ENCODE results near the gene GSTA1.
"Not testable (repeated sequence)": the region's sequence is repeated elsewhere in the genome, so short reads cannot be mapped to it uniquely, and the experiment has no call there.

GSTA1 gene

GRCh38 chr6:52803668-52804255, at the start of gene GSTA1:
Gene GSTA1, minus strand, starts transcription at chr6:52803816. Its CDS starts 4,549 bp downstream, at chr6:52799267.
- H3K4me2 ChIP-seq; H3K9ac ChIP-seq; H3K27me3 ChIP-seq; H3K36me3 ChIP-seq; H3K9me3 ChIP-seq (replicated peaks in 1 of 11); H3K4me3 ChIP-seq; H3K27ac ChIP-seq; H4K20me1 ChIP-seq; H3K4me1 ChIP-seq: not testable (repeated sequence)

GRCh38 chr6:52849137-52849536, 45.5 kb upstream of the GSTA1 start:
- H3K36me3 ChIP-seq, result no peaks in the 10 kb centered on the region
- H3K27me3 ChIP-seq, result no peaks in the 10 kb centered on the region
- H3K27ac ChIP-seq, result no peak overlapping the region
- no peak for TF ChIP-seq Cebpa-rat (IDR thresholded peaks at IDR 0.05)
- H3K4me2 ChIP-seq, result no peak overlapping the region
- H4K20me1 ChIP-seq, result no peaks in the 10 kb centered on the region
- H3K4me1 ChIP-seq, result no peaks in the 10 kb centered on the region
- H3K4me3 ChIP-seq, result no peak overlapping the region
- H3K9me3 ChIP-seq (replicated peaks in 1 of 11), result peaks cover 0 to 22% (median 13%) of the 10 kb centered on the region in 11 experiments; a peak in 18 of 22 replicates
- H3K9ac ChIP-seq, result no peak overlapping the region

- TF ChIP-seq Cebpa-rat (IDR thresholded peaks at IDR 0.05), result no peak
- H3K4me1 ChIP-seq, result no peaks in the 10 kb centered on the region
- no peak overlapping the region for H3K27ac ChIP-seq
- no peaks in the 10 kb centered on the region for H3K27me3 ChIP-seq
- no peak overlapping the region for H3K4me2 ChIP-seq
- no peaks in the 10 kb centered on the region for H4K20me1 ChIP-seq
- no peak overlapping the region for H3K4me3 ChIP-seq
- H3K9me3 ChIP-seq (replicated peaks in 1 of 11), result peaks cover 0 to 22% (median 13%) of the 10 kb centered on the region in 11 experiments; a peak in 18 of 22 replicates
- H3K36me3 ChIP-seq, result no peaks in the 10 kb centered on the region
- no peak overlapping the region for H3K9ac ChIP-seq
These were observed 42.4 kb upstream of the GSTA1 start for GRCh38 chr6:52846002-52846401.

DNA sequence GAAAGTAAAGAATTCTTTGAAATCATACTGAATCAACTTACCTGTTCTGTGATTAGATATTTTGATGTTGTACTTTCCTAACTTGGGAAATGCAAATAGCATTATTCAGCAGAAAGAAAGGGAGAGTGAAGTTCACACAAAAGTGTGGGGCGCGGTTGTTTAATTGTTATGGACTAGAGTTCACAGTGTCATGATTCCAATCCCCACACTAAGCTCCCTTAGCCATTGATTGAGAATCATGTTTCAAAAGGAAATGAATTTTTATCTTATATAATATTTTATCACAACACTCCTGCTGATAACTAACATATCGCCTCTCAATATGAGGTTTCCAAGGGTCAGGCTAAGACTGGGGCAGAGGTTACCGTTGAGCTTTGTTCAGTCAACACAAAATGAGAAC, 40.0 kb upstream of the GSTA1 start:
- H3K36me3 ChIP-seq, result no peaks in the 10 kb centered on the region

DNA sequence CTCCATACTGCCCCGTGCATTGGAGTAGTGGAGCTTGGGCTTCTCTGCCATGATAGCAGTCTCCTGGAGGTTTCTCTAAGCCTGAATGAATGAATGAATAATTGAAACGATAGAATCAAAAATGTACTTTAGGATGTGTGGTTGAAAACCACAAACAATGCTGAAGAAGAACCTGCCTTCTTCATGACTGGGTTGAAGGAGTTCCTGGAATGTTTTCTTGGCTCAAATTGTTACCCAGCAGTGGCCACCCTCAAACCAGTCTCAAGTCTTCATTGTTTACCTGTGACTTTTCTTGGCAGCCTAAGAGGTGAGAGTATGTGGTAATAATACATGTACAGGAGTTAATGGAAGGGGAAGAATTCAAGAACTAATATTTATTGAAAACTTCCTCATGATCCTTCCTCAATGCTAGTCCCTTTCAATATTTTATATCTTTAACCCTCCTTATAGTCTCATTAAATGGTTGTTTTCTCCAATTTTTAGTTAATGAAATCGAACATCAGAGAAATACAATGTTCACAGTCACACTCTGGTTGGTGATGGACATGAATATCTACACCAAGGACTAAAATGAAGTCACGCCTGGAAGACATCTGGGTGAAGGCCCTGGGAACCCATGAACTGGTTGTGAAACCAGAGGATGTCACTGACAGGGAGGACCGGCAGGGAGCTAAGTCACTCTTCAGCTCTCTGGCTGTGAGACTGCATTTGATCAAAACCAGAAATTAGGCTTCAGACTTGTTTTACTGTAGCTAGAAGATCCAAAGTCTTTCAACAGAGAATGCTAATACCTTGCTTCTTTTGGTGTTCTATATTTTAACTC, 37.4 kb upstream of the GSTA1 start, which contains the start of gene GSTA5:
GSTA5 (minus strand) TSS at position 51 of the 823 bp plus-strand sequence.
- Histone ChIP-seq H3K9ac (no peak within 1 kb of the TSS), H3K27ac (no peak within 1 kb of the TSS), H3K4me2 (no peak within 1 kb of the TSS), H3K9me3 (replicated peaks in 1 of 11) (no peaks in the 10 kb centered on the region), H3K4me3 (no peak within 1 kb of the TSS), H3K4me1 (no peaks in the 10 kb centered on the region), H3K36me3 (no peaks in the 10 kb centered on the region), H4K20me1 (no peaks in the 10 kb centered on the region), H3K27me3 (no peaks in the 10 kb centered on the region)
- TF ChIP-seq Cebpa-rat (IDR thresholded peaks at IDR 0.05), result no peak

More for the DNA sequence above, 40.0 kb upstream of the GSTA1 start:
- Histone ChIP-seq H3K9me3 (replicated peaks in 1 of 11) (peaks cover 0 to 14% (median 8%) of the 10 kb centered on the region in 11 experiments; a peak in 18 of 22 replicates), H3K4me3 (no peak overlapping the region), H3K4me2 (no peak overlapping the region), H3K27ac (no peak overlapping the region), H3K9ac (no peak overlapping the region), H3K27me3 (no peaks in the 10 kb centered on the region), H4K20me1 (no peaks in the 10 kb centered on the region), H3K4me1 (no peaks in the 10 kb centered on the region)
- TF ChIP-seq Cebpa-rat (IDR thresholded peaks at IDR 0.05), result no peak

DNA sequence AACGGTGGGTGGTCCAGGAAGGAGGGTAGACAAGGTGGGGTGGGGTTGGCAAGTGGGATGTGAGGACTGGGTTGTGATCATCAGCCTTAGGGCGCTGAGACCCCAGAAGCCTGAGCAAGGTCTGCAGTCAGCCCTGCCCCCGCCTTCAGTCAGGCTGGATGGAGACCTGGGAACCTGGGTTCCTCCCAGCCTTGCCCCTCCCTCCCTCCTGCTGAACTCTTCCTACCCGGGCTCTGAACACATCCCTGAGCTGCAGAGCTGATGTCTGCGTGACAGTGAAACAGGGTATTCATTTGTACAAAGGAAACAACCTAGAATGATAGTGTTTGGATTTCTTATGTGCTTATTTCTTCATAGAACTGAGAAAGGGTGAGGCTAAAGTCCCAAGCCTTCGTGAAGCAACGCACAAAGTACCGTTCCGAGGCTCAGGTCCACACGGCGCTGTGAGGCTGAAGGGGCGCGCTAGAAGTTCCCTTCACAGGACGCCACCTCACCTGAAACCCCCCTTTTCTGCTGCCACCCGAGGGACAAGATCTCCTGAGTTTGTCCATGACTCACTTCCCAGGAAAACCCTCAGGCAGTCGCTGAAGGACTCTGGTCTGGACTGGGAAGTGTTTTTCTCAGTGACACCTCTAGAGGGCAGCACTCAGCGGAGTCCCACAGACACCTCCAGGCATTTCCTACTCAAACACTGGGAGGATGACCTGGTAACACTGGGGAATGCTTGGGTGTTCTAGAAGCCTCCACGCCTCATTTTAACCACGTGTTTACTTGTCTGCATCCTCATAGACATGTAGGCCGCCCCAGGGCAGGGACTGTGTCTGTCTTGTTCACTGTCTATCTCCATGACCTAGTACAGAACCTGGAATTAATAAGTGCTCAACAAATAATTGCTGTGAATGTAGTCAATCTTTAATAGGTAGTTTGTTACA, 35.8 kb upstream of the GSTA1 start:
- Histone ChIP-seq H3K36me3 (no peaks in the 10 kb centered on the region), H3K27ac (no peak overlapping the region)

GRCh38 chr6:52834481-52834880, 30.9 kb upstream of the GSTA1 start:
- Histone ChIP-seq H4K20me1 (no peaks in the 10 kb centered on the region; a peak in 1 of 22 replicates), H3K9ac (no peak overlapping the region), H3K9me3 (replicated peaks in 1 of 11) (peaks cover 0 to 1% (median 0%) of the 10 kb centered on the region in 11 experiments; a peak in 1 of 22 replicates), H3K36me3 (no peaks in the 10 kb centered on the region), H3K4me3 (no peak overlapping the region), H3K27me3 (no peaks in the 10 kb centered on the region), H3K27ac (no peak overlapping the region), H3K4me1 (no peaks in the 10 kb centered on the region), H3K4me2 (no peak overlapping the region)
- no peak for TF ChIP-seq Cebpa-rat (IDR thresholded peaks at IDR 0.05)

More for the DNA sequence above, 35.8 kb upstream of the GSTA1 start:
- H3K27me3 ChIP-seq, result no peaks in the 10 kb centered on the region
- no peak overlapping the region for H3K4me2 ChIP-seq
- no peaks in the 10 kb centered on the region for H4K20me1 ChIP-seq
- H3K4me1 ChIP-seq, result no peaks in the 10 kb centered on the region
- no peak overlapping the region for H3K4me3 ChIP-seq
- TF ChIP-seq Cebpa-rat (IDR thresholded peaks at IDR 0.05), result no peak
- H3K9me3 ChIP-seq (replicated peaks in 1 of 11), result no peaks in the 10 kb centered on the region
- H3K9ac ChIP-seq, result no peak overlapping the region

DNA sequence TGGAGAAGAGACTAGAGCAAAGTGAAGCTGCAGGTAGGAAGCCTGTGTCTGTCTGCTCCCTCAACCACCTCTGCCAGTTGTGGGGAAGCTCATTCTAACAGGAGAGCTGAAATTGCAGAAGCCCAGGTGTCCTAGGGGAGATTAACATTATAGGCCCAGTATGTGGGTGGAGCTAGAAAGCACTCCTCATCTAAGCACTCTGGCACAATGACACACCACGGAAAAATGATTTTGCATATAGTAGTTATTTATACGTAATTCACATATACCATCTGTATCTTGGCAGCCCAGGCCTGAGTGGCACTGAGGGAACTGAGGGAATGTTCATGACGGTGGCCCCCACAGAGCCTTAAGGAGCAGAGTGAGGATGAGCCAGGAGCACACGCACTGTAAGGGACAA, 27.3 kb upstream of the GSTA1 start:
- H3K27ac ChIP-seq; H3K4me3 ChIP-seq; H3K36me3 ChIP-seq; H4K20me1 ChIP-seq; H3K9ac ChIP-seq; H3K4me2 ChIP-seq; H3K9me3 ChIP-seq (replicated peaks in 1 of 11); H3K27me3 ChIP-seq; H3K4me1 ChIP-seq: not testable (repeated sequence)
